Endothelial cell of umbilical vein (primary cell): ENCODE results near the gene FAM3B. TPM values are rescaled to one million over a fixed set of nuclear protein-coding genes. Genes with fewer than 3 reads are reported as not detected.

Experiments
- BruUV-seq: library from RNA; stranded (reverse); fragments of 400-500 nt; replicated peaks from 2 replicates; lab custom pipeline; 2021; lab: Mats Ljungman, UMichigan
- CTCF ChIA-PET: fragments of 300-600, 350-600 bp; sonication (Branson Sonifier 250); formaldehyde crosslinking; loops from one replicate; lab custom pipeline; 2021; ENCODE audit warnings: antibody characterized with exemption, inconsistent platforms; lab: Charles Lee
- POLR2A ChIA-PET: fragments of 300-600, 350-600 bp; sonication (Branson Sonifier 250); formaldehyde crosslinking; loops from one replicate; lab custom pipeline; 2021; ENCODE audit warnings: antibody characterized with exemption, inconsistent platforms; lab: Charles Lee
- DNase-seq: peaks from one replicate; pipeline ENCODE4 v3.0.0-alpha.2; 2011; ENCODE audit warnings: low read depth, low spot score
- FAIRE-seq: peaks from 2 replicates; lab custom pipeline; 2011; peaks lifted over from hg19 to GRCh38; lab: Jason Lieb, UNC
- H2AFZ ChIP-seq: 2 replicates; pipeline ENCODE4 v1.6.0; 2012; ENCODE audit warnings: low read depth, low read length, control low read depth, inconsistent platforms
- H3K27ac ChIP-seq: 2 replicates; pipeline ENCODE4 v1.5.1; 2011; ENCODE audit warnings: low read depth, mild to moderate bottlenecking, control low read depth, low read length, moderate library complexity; ENCODE audit not compliant: insufficient read depth
- H3K27me3 ChIP-seq, 2 experiments: 2 replicates each; pipeline versions ENCODE4 v1.6.0 to v1.6.1; 2011; ENCODE audit warnings: low read length in 2 of 2, mixed read lengths in 1 of 2; ENCODE audit not compliant: control insufficient read depth in 2 of 2, insufficient read depth in 2 of 2
- H3K36me3 ChIP-seq, 2 experiments: 2 replicates in 1 of 2; 3 replicates in 1 of 2; pipeline ENCODE4 v1.5.1; 2011; ENCODE audit warnings: low read length in 2 of 2, mild to moderate bottlenecking in 1 of 2, moderate library complexity in 1 of 2; ENCODE audit not compliant: control insufficient read depth in 2 of 2, insufficient read depth in 2 of 2; ENCODE audit errors: extremely low read depth in 1 of 2
- H3K4me1 ChIP-seq: 3 replicates; pipeline ENCODE4 v1.5.1; 2011; ENCODE audit warnings: mild to moderate bottlenecking, low read length; ENCODE audit not compliant: control insufficient read depth, insufficient read depth; ENCODE audit errors: extremely low read depth
- H3K4me2 ChIP-seq: 2 replicates; pipeline ENCODE4 v1.6.1; 2011; ENCODE audit warnings: low read length, control low read depth, mixed read lengths; ENCODE audit not compliant: insufficient read depth
- H3K4me3 ChIP-seq, 3 experiments: fragments of 200-600 bp in 1 of 3; sonication (generic), shearing (Covaris generic) in 1 of 3; replicated peaks in 1 of 3; 2 replicates each; pipeline ENCODE4 v1.5.1; 2011 to 2016; ENCODE audit warnings: control low read depth in 3 of 3, low read length in 3 of 3, mild to moderate bottlenecking in 2 of 3, inconsistent platforms in 1 of 3, low read depth in 1 of 3, moderate library complexity in 1 of 3; ENCODE audit not compliant: insufficient read depth in 1 of 3
- H3K79me2 ChIP-seq: 2 replicates; pipeline ENCODE4 v1.6.0; 2012; ENCODE audit warnings: low read length, inconsistent platforms; ENCODE audit not compliant: control insufficient read depth, insufficient read depth
- H3K9ac ChIP-seq: replicated peaks from 2 replicates; pipeline ENCODE3; 2011; ENCODE audit warnings: low read length, control low read depth; ENCODE audit not compliant: insufficient read depth; ENCODE audit errors: extremely low read depth
- H3K9me1 ChIP-seq: replicated peaks from 3 replicates; pipeline ENCODE4 v1.6.0; 2011; ENCODE audit warnings: mild to moderate bottlenecking, low read length; ENCODE audit not compliant: control insufficient read depth, insufficient read depth; ENCODE audit errors: extremely low read depth
- H3K9me3 ChIP-seq: replicated peaks from 2 replicates; pipeline ENCODE4 v1.5.1; 2012; ENCODE audit warnings: low read length, inconsistent platforms; ENCODE audit not compliant: control insufficient read depth, insufficient read depth
- H4K20me1 ChIP-seq: replicated peaks from 2 replicates; pipeline ENCODE3; 2011; ENCODE audit warnings: mild to moderate bottlenecking, low read length; ENCODE audit not compliant: control insufficient read depth, insufficient read depth; ENCODE audit errors: extremely low read depth
- EZH2 ChIP-seq: IDR thresholded peaks from 2 replicates; pipeline ENCODE4 v1.6.1; 2012; ENCODE audit warnings: borderline replicate concordance, low read depth, mild to moderate bottlenecking, moderate library complexity, low read length, inconsistent platforms; ENCODE audit not compliant: severe bottlenecking
- FOS ChIP-seq: IDR thresholded peaks from 2 replicates; pipeline ENCODE4 v1.6.1; 2011; ENCODE audit warnings: mild to moderate bottlenecking, low read length, moderate library complexity, borderline replicate concordance; ENCODE audit not compliant: insufficient read depth
- GATA2 ChIP-seq: IDR thresholded peaks from 2 replicates; pipeline ENCODE4 v1.7.0; 2011; ENCODE audit warnings: low read depth, mild to moderate bottlenecking, moderate library complexity, mixed read lengths, low read length; ENCODE audit not compliant: insufficient read length, insufficient read depth
- JUN ChIP-seq: IDR thresholded peaks from 2 replicates; pipeline ENCODE4 v1.6.1; 2011; ENCODE audit warnings: borderline replicate concordance, low read depth; ENCODE audit not compliant: insufficient read length, insufficient read depth
- MYC ChIP-seq: IDR thresholded peaks from one replicate; pipeline ENCODE4 v1.6.1; 2011; ENCODE audit warnings: mild to moderate bottlenecking, low read depth, low read length
- POLR2A ChIP-seq: IDR thresholded peaks from 2 replicates; pipeline ENCODE4 v1.6.1; 2012; ENCODE audit warnings: low read depth, mild to moderate bottlenecking, control low read depth, low read length
- POLR2AphosphoS5 ChIP-seq: IDR thresholded peaks from 2 replicates; pipeline ENCODE4 v1.6.1; 2012; ENCODE audit warnings: low read depth, mild to moderate bottlenecking, control low read depth, low read length, moderate library complexity; ENCODE audit not compliant: insufficient read depth
- dilution Hi-C: fragments of 300-500 bp; cut with MboI; formaldehyde crosslinking; loops from one replicate; pipeline ENCODE4 v1.15.0; 2019; ENCODE audit warnings: low sequenced_read_pairs; ENCODE audit not compliant: extremely low pct_ligation_motif_present
- intact Hi-C: fragments of 100-400 bp; cut with micrococcal nuclease; formaldehyde crosslinking; loops from one replicate; pipeline ENCODE4 v1.10.0; 2022
- polyA plus RNA-seq, 4 experiments: library from polyadenylated mRNA; depleted of rRNA in 3 of 4; stranded (reverse) in 3 of 4; unstranded in 1 of 4; fragments of >200 nt; gene quantifications; 2 replicates each; pipeline versions ENCODE4 v1.2.1 to v1.2.3, GENCODE V29; 2011 to 2012; ENCODE audit warnings: missing spikeins in 1 of 4
- total RNA-seq: library from RNA; stranded (reverse); gene quantifications from 2 replicates; pipeline ENCODE4 v1.2.3, GENCODE V29; 2021
- TF ChIP-seq, protein P1 (sequence below): IDR thresholded peaks from 2 replicates; pipeline ENCODE4 v1.6.1; 2011; ENCODE audit not compliant: insufficient read depth, insufficient read length
- TF ChIP-seq, protein P2 (sequence below), 2 donors: IDR thresholded peaks; 1 replicate in 1 of 2; 2 replicates in 1 of 2; pipeline ENCODE4 v1.5.1; 2011; ENCODE audit warnings: low read length in 2 of 2, mild to moderate bottlenecking in 2 of 2, moderate library complexity in 2 of 2, control low read depth in 1 of 2, inconsistent platforms in 1 of 2, low read depth in 1 of 2; ENCODE audit not compliant: insufficient read depth in 1 of 2; ENCODE audit errors: extremely low read depth in 1 of 2

Gene FAM3B
- total and polyA plus RNA-seq, 2 donors (not counting 3 experiments of a cell fraction or from before 2014, with no cell fraction given), result not detected

DNA sequence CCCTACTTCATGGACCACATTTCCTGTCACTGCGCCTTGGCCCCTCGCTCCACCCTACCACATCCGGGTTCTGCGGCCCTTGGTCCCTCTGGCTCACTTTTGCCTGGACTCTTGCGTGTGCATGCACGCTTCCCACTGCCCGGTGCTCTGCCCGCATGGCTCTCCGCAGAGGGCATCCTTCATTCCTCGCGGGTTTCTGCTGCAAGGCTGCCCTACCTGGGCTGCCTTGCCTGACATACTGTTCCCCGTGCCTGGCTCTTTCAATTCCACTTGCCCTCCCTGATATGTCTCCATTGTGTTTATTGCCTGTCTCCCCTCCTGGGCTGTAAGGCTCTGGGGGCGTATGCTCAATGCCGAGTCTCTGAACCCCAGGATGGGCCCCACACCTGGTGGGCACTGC lies 71.7 kb downstream of the FAM3B start:
- H4K20me1 ChIP-seq, result no peaks in the 10 kb centered on the region
- no peak for FAIRE-seq
- H3K4me1 ChIP-seq, result no peaks in the 10 kb centered on the region
- TF ChIP-seq JUN, result no peak
- no peak for TF ChIP-seq POLR2A
- no peak for TF ChIP-seq FOS
- TF ChIP-seq EZH2, result no peak
- TF ChIP-seq, protein P1, sequence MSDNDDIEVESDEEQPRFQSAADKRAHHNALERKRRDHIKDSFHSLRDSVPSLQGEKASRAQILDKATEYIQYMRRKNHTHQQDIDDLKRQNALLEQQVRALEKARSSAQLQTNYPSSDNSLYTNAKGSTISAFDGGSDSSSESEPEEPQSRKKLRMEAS, result no peak
- TF ChIP-seq MYC, result no peak
- no peak for TF ChIP-seq GATA2
- no peak for TF ChIP-seq POLR2AphosphoS5
- TF ChIP-seq, protein P2, sequence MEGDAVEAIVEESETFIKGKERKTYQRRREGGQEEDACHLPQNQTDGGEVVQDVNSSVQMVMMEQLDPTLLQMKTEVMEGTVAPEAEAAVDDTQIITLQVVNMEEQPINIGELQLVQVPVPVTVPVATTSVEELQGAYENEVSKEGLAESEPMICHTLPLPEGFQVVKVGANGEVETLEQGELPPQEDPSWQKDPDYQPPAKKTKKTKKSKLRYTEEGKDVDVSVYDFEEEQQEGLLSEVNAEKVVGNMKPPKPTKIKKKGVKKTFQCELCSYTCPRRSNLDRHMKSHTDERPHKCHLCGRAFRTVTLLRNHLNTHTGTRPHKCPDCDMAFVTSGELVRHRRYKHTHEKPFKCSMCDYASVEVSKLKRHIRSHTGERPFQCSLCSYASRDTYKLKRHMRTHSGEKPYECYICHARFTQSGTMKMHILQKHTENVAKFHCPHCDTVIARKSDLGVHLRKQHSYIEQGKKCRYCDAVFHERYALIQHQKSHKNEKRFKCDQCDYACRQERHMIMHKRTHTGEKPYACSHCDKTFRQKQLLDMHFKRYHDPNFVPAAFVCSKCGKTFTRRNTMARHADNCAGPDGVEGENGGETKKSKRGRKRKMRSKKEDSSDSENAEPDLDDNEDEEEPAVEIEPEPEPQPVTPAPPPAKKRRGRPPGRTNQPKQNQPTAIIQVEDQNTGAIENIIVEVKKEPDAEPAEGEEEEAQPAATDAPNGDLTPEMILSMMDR (IDR thresholded peaks at IDR 0.05; ENCODE audit: extremely low read depth in 1 of 2, insufficient read depth in 1 of 2, low read depth in 1 of 2, low read length in 2 of 2), result no peak
- POLR2A ChIA-PET, result no interaction called here
- no peaks in the 10 kb centered on the region for H3K27me3 ChIP-seq
- H3K79me2 ChIP-seq, result no peaks in the 10 kb centered on the region
- H3K9me3 ChIP-seq, result no peaks in the 10 kb centered on the region
- intact Hi-C loops (no loop called here), dilution Hi-C loops (no loop called here)
- no peak overlapping the region for H3K4me3 ChIP-seq
- H2AFZ ChIP-seq, result no peak overlapping the region
- CTCF ChIA-PET, result no interaction called here
- DNase-seq, result no peak
- H3K36me3 ChIP-seq, result no peaks in the 10 kb centered on the region
- no peak overlapping the region for H3K27ac ChIP-seq
- H3K9ac ChIP-seq, result no peak overlapping the region
- BruUV-seq, result no TSS peak
- no peak overlapping the region for H3K4me2 ChIP-seq
- no peaks in the 10 kb centered on the region for H3K9me1 ChIP-seq
